Activated T-helper 17 cell treated with anti-CD3 and anti-CD28 coated beads, Interleukin-2, amount 50 U/mL, for 72 hours (primary cell): ENCODE measurements around the gene ADAT2. TPM values are rescaled to one million over a fixed set of nuclear protein-coding genes. Genes with fewer than 3 reads are reported as not detected.
A peak's percentile ranks its signal among the peaks of the same experiment; 100 is the strongest.

Experiments used
- ATAC-seq: fragments of 150-1000 bp; cut with Tn5 transposase; replicated peaks from 2 replicates; pipeline ENCODE4 v1.10.0; 2021; ENCODE audit warnings: mild to moderate bottlenecking, moderate library complexity
- H3K27ac Mint-ChIP-seq: one replicate; pipeline ENCODE4 v1.8.0; 2022; ENCODE audit warnings: mixed read lengths
- H3K27me3 Mint-ChIP-seq: one replicate; pipeline ENCODE4 v1.8.0; 2022; ENCODE audit warnings: mixed read lengths
- H3K36me3 Mint-ChIP-seq: one replicate; pipeline ENCODE4 v1.8.0; 2022; ENCODE audit warnings: low read depth, mild to moderate bottlenecking, mixed read lengths
- H3K4me1 Mint-ChIP-seq: one replicate; pipeline ENCODE4 v1.8.0; 2022; ENCODE audit warnings: mixed read lengths
- H3K4me3 Mint-ChIP-seq: one replicate; pipeline ENCODE4 v1.8.0; 2022; ENCODE audit warnings: mild to moderate bottlenecking, mixed read lengths
- H3K9me3 Mint-ChIP-seq: one replicate; pipeline ENCODE4 v1.8.0; 2022; ENCODE audit warnings: mixed read lengths
- total RNA-seq, 2 donors: library from RNA; stranded (reverse); gene quantifications; one replicate each; pipeline ENCODE4 v1.2.3, GENCODE V29; 2022

ADAT2 gene
- total RNA-seq, 2 donors from 2014 or later: 20.8 to 32.6 TPM

DNA sequence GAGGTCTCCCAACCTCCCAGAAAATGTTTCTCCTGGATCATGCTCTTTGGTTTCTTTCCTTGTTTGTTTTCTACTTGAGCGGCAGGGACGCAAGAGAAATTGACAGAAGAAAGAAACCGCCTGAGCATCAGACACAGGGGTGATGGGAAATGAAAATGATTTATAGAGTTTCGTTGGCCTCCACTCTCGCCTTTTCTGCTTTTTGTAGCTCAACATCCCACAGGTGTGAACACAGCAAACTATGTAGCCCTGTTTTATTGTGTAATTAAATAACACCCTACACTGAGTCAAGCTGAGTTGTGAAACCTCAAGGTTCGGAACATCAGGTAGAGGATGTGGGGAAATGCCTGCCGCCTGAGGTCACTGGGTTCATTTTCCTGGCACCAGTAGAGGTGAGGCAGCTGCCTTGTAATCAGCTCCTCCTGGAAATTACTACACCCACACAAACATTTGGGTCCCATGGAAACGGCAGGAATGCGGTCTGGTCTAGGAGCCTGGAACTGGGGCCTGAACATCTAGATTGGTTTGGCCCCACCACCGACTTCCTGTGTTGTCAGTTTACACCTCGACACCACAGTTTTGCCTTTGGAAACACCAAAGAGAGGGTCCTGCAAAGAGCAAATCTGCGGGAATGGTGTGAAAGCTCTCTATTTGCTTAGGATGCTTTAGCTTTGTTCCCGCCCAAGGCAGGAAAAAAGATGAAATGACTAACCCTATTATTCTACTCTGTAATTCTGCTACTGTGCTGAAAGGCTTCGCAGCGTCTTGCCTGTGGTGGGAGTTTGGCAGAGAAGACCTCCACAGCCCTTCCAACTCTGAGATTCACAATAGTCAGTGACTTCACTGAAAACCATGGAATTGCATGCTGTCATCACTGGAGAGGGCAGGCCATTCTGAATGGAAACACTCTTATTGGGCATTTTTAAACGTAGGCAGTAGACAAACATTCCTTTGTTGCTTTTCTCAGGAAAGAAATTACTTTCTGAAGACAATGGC lies 53.0 kb downstream of the ADAT2 start:
- no peak overlapping the region for H3K4me3 Mint-ChIP-seq

DNA sequence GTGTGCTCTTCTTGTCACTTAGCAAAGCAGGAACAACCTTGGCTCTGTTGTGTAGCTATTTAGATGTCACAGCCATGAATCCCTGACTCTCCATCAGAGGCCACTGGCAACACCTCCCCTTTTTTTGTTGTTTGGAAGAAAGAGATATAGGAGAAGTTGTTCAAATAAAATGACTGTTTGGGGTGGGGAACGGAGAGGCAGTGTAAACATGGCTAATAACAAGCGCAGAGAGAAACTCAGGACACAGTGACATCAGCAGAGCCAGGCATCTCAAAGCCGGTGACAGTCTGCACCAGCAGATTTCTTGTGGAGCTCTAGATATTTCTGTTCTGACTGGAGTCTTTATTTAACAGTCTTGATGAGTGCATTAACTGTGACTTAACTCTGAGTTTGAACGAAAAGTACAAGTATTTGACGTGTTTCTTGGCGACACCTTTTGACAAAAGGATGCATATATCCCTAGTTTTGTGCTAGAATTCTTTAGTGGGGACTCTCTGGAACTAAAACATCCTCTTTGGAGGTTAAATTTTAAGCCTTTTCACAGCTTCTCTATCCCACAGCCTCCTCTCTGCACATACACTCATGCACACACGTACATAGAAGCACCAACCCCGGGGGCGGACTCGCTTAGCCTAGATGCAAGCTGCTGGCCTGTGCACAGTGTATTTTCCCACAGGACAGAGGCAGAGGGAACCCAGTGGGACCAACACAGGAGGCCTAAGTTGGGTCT lies 53.8 kb downstream of the ADAT2 start:
- Mint-ChIP-seq H3K36me3 (no peaks in the 10 kb centered on the region), H3K4me1 (peaks cover 8% of the 10 kb centered on the region), H3K4me3 (no peak overlapping the region), H3K9me3 (no peaks in the 10 kb centered on the region), H3K27me3 (no peaks in the 10 kb centered on the region), H3K27ac (no peak overlapping the region)
- ATAC-seq: no peak

More for the DNA sequence above, 53.0 kb downstream of the ADAT2 start:
- peak; percentile 85 for ATAC-seq
- Mint-ChIP-seq H3K4me1 (peaks cover 8% of the 10 kb centered on the region), H3K27me3 (no peaks in the 10 kb centered on the region), H3K9me3 (no peaks in the 10 kb centered on the region), H3K36me3 (no peaks in the 10 kb centered on the region), H3K27ac (no peak overlapping the region)

DNA sequence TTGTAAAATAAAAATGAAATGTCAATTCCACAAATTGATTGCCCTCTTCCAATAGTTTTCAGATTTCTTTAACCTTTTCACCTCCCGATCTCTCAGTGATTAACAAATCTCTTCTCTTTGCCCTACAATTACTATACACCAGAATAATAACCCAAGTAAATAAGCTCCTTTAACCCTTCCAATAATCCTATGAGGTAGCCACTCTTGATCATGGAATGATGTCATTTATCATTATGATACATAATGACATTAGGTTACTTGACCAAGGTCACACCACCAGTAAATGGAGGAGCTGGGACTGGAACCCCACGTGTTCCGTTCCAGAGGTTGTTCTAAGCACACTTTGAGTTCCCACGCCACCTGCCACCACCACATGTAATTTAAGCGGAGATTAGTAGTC lies 54.8 kb downstream of the ADAT2 start:
- Mint-ChIP-seq H3K9me3 (no peaks in the 10 kb centered on the region), H3K4me1 (peaks cover 2% of the 10 kb centered on the region)
- ATAC-seq: no peak

DNA sequence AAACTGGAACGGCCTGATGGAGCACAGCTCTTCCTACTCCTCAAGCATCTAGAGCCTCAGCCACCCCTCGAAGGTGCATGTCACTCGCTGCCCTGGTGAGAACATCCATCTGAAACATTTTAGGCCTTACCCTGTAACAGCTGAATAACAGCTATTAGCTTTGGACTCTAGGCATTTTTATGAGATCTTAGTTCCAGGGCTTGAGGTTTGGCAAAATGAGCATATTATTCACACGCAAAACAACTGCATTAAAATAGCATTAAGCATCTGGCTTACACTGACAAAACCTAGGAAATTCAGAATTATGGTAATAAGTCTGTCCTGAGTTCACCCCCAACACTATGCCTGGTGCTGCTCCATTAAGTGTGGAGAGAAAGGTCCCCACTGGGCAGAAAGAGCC lies 56.1 kb downstream of the ADAT2 start:
- ATAC-seq: no peak
- Mint-ChIP-seq H3K27me3 (no peaks in the 10 kb centered on the region), H3K9me3 (no peaks in the 10 kb centered on the region), H3K27ac (no peak overlapping the region), H3K36me3 (no peaks in the 10 kb centered on the region), H3K4me1 (no peaks in the 10 kb centered on the region), H3K4me3 (no peak overlapping the region)

More for the DNA sequence above, 54.8 kb downstream of the ADAT2 start:
- H3K36me3 Mint-ChIP-seq: no peaks in the 10 kb centered on the region
- H3K27me3 Mint-ChIP-seq: no peaks in the 10 kb centered on the region
- H3K27ac Mint-ChIP-seq: no peak overlapping the region
- no peak overlapping the region for H3K4me3 Mint-ChIP-seq

DNA sequence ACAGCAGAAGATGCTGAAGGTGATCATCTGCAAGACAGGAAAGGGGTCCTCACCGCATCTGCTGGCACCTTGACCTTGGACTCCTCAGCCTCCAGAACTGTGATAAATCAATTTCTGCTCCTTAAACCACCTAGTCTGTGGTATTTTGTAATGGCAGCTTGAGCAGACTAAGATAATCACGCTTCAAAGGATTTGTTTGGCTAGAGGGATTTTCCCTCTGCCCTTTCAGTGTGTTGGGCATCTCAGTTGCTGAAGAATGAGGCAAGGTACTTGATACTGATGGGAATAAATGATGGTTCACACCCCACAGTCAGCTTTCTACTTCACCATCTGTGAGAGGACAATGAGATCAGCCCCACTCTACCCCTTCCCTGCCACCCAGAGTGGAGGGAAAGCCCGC lies 60.2 kb downstream of the ADAT2 start:
- no peak overlapping the region for H3K27ac Mint-ChIP-seq
- H3K4me3 Mint-ChIP-seq: no peak overlapping the region
- no peaks in the 10 kb centered on the region for H3K4me1 Mint-ChIP-seq
- no peaks in the 10 kb centered on the region for H3K27me3 Mint-ChIP-seq
- no peak for ATAC-seq
- no peaks in the 10 kb centered on the region for H3K9me3 Mint-ChIP-seq
- H3K36me3 Mint-ChIP-seq: no peaks in the 10 kb centered on the region

DNA sequence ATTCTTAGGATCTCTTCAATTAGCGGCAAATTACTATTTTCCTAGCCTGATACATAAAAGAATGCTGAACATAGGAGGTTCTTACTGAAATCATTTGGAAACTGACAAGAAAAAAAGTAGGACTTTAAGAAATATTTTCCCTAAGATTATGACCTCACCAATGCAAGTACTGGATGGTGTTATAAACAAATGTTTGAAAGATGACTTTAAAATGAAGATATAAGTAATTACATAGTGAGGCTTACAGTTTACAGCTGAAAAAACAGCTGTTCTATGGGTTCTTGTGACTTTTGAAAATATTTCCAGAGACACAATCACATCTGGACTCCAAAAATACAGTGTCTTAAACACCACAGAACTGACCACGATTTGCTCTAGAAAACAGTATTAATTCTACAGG lies 64.9 kb downstream of the ADAT2 start:
- H3K9me3 Mint-ChIP-seq: no peaks in the 10 kb centered on the region
- no peak overlapping the region for H3K4me3 Mint-ChIP-seq
- no peaks in the 10 kb centered on the region for H3K36me3 Mint-ChIP-seq
- no peaks in the 10 kb centered on the region for H3K4me1 Mint-ChIP-seq
- H3K27ac Mint-ChIP-seq: no peak overlapping the region
- no peak for ATAC-seq
- peaks cover 2% of the 10 kb centered on the region for H3K27me3 Mint-ChIP-seq

DNA sequence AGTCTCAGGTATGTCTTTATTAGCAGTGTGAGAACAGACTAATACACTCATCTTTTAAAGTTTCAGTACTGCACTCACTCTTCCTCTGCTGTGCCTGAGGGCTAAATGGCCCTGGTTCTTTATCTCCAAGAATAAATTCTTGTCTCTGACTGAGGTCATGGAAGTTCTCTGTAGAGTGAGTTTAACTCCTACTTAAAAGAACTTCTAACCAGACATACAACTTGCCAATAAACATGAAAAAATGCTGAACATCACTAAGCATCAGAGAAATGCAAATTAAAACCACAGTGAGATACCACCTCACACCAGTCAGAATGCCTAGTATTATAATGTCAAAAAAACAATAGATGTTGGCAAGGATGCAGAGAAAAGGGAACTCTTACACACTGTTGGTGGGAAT lies 73.6 kb downstream of the ADAT2 start:
- H3K36me3 Mint-ChIP-seq: no peaks in the 10 kb centered on the region
- H3K4me1 Mint-ChIP-seq: no peaks in the 10 kb centered on the region
- ATAC-seq: no peak
- H3K27ac Mint-ChIP-seq: no peak overlapping the region
- no peak overlapping the region for H3K4me3 Mint-ChIP-seq
- H3K27me3 Mint-ChIP-seq: peaks cover 30% of the 10 kb centered on the region
- H3K9me3 Mint-ChIP-seq: peaks cover 6% of the 10 kb centered on the region

DNA sequence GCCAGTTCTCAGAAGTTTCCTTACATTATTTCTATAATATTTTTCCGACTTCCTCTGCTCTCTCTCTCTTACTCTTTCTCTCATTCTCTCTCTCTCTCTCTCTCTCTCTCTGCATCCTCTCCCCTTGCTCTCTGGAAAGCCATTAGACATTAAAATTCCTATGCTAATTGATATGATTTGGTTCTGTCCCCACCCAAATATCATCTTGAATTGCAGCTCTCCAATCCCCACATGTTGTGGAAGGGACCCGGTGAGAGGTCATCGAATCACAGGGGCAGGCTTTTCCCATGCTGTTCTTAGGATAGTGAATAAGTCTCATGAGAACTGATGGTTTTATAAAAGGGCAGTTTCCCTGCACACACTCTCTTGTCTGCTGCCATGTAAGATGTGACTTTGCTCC lies 74.1 kb downstream of the ADAT2 start:
- H3K27ac Mint-ChIP-seq: no peak overlapping the region
- H3K36me3 Mint-ChIP-seq: no peaks in the 10 kb centered on the region
- H3K27me3 Mint-ChIP-seq: peaks cover 30% of the 10 kb centered on the region
- H3K4me1 Mint-ChIP-seq: no peaks in the 10 kb centered on the region
- H3K4me3 Mint-ChIP-seq: no peak overlapping the region
- H3K9me3 Mint-ChIP-seq: peaks cover 6% of the 10 kb centered on the region
- no peak for ATAC-seq

DNA sequence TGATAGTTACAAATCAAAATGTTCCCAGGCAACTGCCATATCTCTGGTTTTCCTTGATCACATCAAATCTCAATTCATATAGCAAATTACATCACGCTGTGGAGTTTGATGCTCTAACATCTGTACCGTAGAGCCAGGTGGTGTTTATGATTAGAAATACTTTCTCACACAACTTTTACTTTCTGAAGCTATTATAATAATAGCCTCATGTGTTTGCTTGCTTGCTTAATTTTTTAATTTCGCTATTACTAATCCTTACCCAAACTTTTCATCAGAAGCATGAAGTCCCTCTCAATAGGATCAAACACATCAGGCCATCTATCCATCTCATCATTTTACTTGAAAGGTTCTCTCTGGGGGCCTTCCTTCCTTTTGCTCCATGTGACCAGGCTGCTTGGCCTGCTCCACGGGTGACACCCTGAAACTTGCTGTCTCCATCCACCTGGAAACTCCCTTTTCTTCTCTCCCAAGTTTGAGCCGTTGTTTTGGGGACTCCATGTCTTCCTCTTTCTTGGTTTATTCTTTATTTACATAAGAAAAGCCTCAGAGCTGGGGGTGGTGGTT lies 75.4 kb downstream of the ADAT2 start:
- Mint-ChIP-seq H3K36me3 (no peaks in the 10 kb centered on the region), H3K4me3 (no peak overlapping the region), H3K27me3 (peaks cover 25% of the 10 kb centered on the region), H3K4me1 (no peaks in the 10 kb centered on the region), H3K9me3 (peaks cover 6% of the 10 kb centered on the region), H3K27ac (no peak overlapping the region)
- no peak for ATAC-seq

DNA sequence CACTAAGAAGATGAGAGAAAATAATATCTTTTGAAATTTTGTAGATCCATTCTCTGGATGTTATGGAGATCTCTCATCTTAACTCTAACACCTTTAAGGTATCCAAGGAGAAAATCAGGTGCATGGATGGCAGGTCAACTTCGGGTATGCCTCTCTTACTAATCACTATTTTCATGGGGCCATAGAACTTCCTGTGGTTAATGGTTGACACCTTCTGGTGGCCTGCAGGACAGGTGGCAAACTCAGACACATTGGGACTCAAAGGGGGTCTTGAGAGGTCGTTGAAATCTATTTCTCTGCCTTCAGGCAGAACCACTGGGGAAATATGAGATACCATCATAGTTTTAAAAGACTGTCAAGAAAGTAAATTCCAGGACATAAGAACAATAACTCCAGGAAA lies 76.5 kb downstream of the ADAT2 start:
- Mint-ChIP-seq H3K4me3 (no peak overlapping the region), H3K36me3 (no peaks in the 10 kb centered on the region), H3K27me3 (peaks cover 22% of the 10 kb centered on the region), H3K9me3 (peaks cover 6% of the 10 kb centered on the region), H3K27ac (no peak overlapping the region), H3K4me1 (no peaks in the 10 kb centered on the region)
- ATAC-seq: no peak

Other genes starting within 250 kb of the ADAT2 start
- 10 to 100 TPM; 30.6 to 37.6 TPM for gene PEX3, start 110 bp upstream of the ADAT2 start, total RNA-seq
- 10 to 100 TPM; 19.3 to 32.7 TPM for gene FUCA2, start 61.0 kb upstream of the ADAT2 start, total RNA-seq
- 10 to 100 TPM; 32.5 to 33.7 TPM for gene PHACTR2, start 227.3 kb upstream of the ADAT2 start, total RNA-seq